ENCODE results near the gene IFNAR1. TPM values are rescaled to one million over a fixed set of nuclear protein-coding genes. Genes with fewer than 3 reads are reported as not detected.

The IFNAR1 gene
- total and polyA plus RNA-seq, 9 of the 15 experiments (the other 6 are each of a cell fraction or from before 2014, with no cell fraction given), result 8.6 to 31.8 (median 14.8) TPM

DNA sequence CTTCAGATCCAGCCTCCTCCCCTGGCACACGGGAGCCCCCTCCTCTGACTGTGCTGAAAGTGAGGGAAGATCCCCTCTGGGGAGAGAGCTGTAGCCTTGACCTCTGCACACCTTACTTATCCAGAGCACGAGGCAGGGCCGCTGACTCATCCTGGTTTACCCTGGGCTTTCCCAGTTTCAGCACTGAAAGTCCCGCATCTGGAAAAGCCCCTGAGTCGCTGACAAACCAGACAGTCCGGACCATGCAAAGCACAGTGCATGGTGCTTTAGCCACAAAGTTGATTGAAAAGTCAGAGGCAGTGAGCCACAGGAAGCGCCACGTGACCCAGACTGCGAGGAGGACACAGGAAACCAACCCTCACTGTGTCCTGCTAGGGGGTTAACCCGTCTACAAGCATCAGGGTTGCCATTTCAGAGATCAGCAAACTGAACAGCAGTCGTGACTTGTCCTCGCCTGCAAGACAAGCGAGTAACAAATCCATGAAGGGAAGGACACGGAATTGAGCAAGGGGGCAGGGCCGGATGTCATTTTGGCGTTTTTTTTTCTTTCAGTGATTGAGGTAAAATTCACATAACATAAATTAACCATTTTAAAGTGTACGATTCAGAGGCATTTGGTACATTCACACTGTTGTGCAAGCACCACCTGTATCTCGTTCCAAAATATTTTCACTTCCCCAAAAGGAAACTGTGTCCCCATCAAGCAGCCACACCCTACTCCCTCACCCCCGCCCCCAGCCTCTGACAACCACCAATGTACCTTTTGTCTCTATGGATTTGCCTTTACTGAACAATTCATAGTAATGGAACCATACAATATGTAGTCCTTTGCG, 58.5 kb downstream of the IFNAR1 start (continued):
- TF ChIP-seq SRSF9 (IDR thresholded peaks at IDR 0.05; ENCODE audit: borderline replicate concordance, low read depth, low read length) (no peak), HDAC3 (IDR thresholded peaks at IDR 0.05; ENCODE audit: borderline replicate concordance, partially characterized antibody) (no peak), MTA2 (IDR thresholded peaks at IDR 0.05; ENCODE audit: low read depth) (no peak), GTF3C2 (IDR thresholded peaks at IDR 0.05; ENCODE audit: borderline replicate concordance, extremely low read depth, insufficient read length) (no peak), ZNF79 (CRISPR knock-in tag; IDR thresholded peaks at IDR 0.05; ENCODE audit: low read depth) (no peak), NFYB (IDR thresholded peaks at IDR 0.05; ENCODE audit: extremely low read depth, insufficient read length) (no peak), ZNF764 (CRISPR knock-in tag; IDR thresholded peaks at IDR 0.05; ENCODE audit: low read depth) (no peak), CAMTA2 (CRISPR knock-in tag; conservative IDR thresholded peaks at IDR 0.05) (no peak), TEAD1 (CRISPR knock-in tag; IDR thresholded peaks at IDR 0.05) (no peak), OTX1 (CRISPR knock-in tag; IDR thresholded peaks at IDR 0.05) (no peak), BMI1 (IDR thresholded peaks at IDR 0.05; ENCODE audit: low read length) (no peak), ZNF780A (CRISPR knock-in tag; IDR thresholded peaks at IDR 0.05) (no peak), ZNF311 (CRISPR knock-in tag; IDR thresholded peaks at IDR 0.05) (no peak), ZZZ3 (IDR thresholded peaks at IDR 0.05) (no peak), MECOM (CRISPR knock-in tag; IDR thresholded peaks at IDR 0.05) (no peak), CCAR2 (IDR thresholded peaks at IDR 0.05; ENCODE audit: low read depth, low read length) (no peak), ZNF518B (CRISPR knock-in tag; IDR thresholded peaks at IDR 0.05) (no peak), ZNF347 (CRISPR knock-in tag; IDR thresholded peaks at IDR 0.05; ENCODE audit: low read depth) (no peak)
- TF ChIP-seq, protein P1, sequence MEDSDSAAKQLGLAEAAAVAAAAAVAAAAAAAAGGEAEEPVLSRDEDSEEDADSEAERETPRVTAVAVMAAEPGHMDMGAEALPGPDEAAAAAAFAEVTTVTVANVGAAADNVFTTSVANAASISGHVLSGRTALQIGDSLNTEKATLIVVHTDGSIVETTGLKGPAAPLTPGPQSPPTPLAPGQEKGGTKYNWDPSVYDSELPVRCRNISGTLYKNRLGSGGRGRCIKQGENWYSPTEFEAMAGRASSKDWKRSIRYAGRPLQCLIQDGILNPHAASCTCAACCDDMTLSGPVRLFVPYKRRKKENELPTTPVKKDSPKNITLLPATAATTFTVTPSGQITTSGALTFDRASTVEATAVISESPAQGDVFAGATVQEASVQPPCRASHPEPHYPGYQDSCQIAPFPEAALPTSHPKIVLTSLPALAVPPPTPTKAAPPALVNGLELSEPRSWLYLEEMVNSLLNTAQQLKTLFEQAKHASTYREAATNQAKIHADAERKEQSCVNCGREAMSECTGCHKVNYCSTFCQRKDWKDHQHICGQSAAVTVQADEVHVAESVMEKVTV (CRISPR knock-in tag; IDR thresholded peaks at IDR 0.05), result no peak
